22Rv1 (cell line): ENCODE measurements around the gene GIPC3.

ENCODE experiments used
- ZFX ChIP-seq: fragments of 450-650 bp; IDR thresholded peaks from 2 replicates; pipeline ENCODE4 v1.6.1; 2017; ENCODE audit warnings: antibody characterized with exemption, borderline replicate concordance
- TF ChIP-seq, protein P1 (sequence below): fragments of 450-650 bp; IDR thresholded peaks from 2 replicates; pipeline ENCODE4 v1.5.1; 2017; ENCODE audit warnings: mild to moderate bottlenecking

- TF ChIP-seq, protein P1, sequence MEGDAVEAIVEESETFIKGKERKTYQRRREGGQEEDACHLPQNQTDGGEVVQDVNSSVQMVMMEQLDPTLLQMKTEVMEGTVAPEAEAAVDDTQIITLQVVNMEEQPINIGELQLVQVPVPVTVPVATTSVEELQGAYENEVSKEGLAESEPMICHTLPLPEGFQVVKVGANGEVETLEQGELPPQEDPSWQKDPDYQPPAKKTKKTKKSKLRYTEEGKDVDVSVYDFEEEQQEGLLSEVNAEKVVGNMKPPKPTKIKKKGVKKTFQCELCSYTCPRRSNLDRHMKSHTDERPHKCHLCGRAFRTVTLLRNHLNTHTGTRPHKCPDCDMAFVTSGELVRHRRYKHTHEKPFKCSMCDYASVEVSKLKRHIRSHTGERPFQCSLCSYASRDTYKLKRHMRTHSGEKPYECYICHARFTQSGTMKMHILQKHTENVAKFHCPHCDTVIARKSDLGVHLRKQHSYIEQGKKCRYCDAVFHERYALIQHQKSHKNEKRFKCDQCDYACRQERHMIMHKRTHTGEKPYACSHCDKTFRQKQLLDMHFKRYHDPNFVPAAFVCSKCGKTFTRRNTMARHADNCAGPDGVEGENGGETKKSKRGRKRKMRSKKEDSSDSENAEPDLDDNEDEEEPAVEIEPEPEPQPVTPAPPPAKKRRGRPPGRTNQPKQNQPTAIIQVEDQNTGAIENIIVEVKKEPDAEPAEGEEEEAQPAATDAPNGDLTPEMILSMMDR = no peak
- TF ChIP-seq ZFX = no peak
These were observed 4.2 kb downstream of the GIPC3 start for GRCh38 chr19:3589439-3589838.
